GM18505 (cell line): ENCODE data around the gene RPA3.
A peak's percentile ranks its signal among the peaks of the same experiment; 100 is the strongest.

Experiments used
- ATAC-seq: cut with Tn5 transposase; IDR thresholded peaks from one replicate; pipeline ENCODE4 v1.9.1; 2021; ENCODE audit not compliant: unreplicated experiment
- POLR2A ChIP-seq: IDR thresholded peaks from 4 replicates; pipeline ENCODE4 v1.6.1; 2011; ENCODE audit warnings: borderline replicate concordance; ENCODE audit not compliant: insufficient read depth, insufficient read length; ENCODE audit errors: extremely low read depth

RPA3 gene

GRCh38 chr7:7718492-7718891 lies at the start of gene RPA3:
TSS of gene RPA3 (minus strand) at chr7:7718607. CDS start at chr7:7640418, 78,189 bp downstream.
- ATAC-seq: no peak
- no peak for TF ChIP-seq POLR2A

- ATAC-seq: no peak
These were observed 48.3 kb upstream of the RPA3 start for GRCh38 chr7:7766671-7767070.

GRCh38 chr7:7765422-7765821 lies 47.0 kb upstream of the RPA3 start:
- no peak for TF ChIP-seq POLR2A
- peak; percentile 61 for ATAC-seq

More at GRCh38 chr7:7766671-7767070, 48.3 kb upstream of the RPA3 start:
- TF ChIP-seq POLR2A: no peak

- TF ChIP-seq POLR2A: no peak
- ATAC-seq: no peak
These were observed 46.4 kb upstream of the RPA3 start for GRCh38 chr7:7764520-7765396.

- TF ChIP-seq POLR2A: no peak
- ATAC-seq: peak; percentile 56
These were observed 43.8 kb upstream of the RPA3 start for GRCh38 chr7:7761974-7762779.

- TF ChIP-seq POLR2A: no peak
- no peak for ATAC-seq
These were observed 43.0 kb upstream of the RPA3 start for GRCh38 chr7:7761340-7761973.

GRCh38 chr7:7757576-7757975 lies 39.2 kb upstream of the RPA3 start:
- no peak for TF ChIP-seq POLR2A
- no peak for ATAC-seq

- no peak for ATAC-seq
- no peak for TF ChIP-seq POLR2A
These were observed 38.2 kb upstream of the RPA3 start for GRCh38 chr7:7756577-7756976.

GRCh38 chr7:7751243-7752092 lies 33.1 kb upstream of the RPA3 start:
- no peak for TF ChIP-seq POLR2A
- ATAC-seq: no peak

- TF ChIP-seq POLR2A: no peak
- no peak for ATAC-seq
These were observed 32.3 kb upstream of the RPA3 start for GRCh38 chr7:7750571-7751242.

- ATAC-seq: no peak
- no peak for TF ChIP-seq POLR2A
These were observed 28.1 kb upstream of the RPA3 start for GRCh38 chr7:7746458-7746857.

- TF ChIP-seq POLR2A: no peak
- no peak for ATAC-seq
These were observed 27.6 kb upstream of the RPA3 start for GRCh38 chr7:7745966-7746365.
